ENCODE data around the gene CIAO3.
A peak's percentile ranks its signal among the peaks of the same experiment; 100 is the strongest.
"Not testable (repeated sequence)": the region's sequence is repeated elsewhere in the genome, so short reads cannot be mapped to it uniquely, and the experiment has no call there.

Gene CIAO3

DNA sequence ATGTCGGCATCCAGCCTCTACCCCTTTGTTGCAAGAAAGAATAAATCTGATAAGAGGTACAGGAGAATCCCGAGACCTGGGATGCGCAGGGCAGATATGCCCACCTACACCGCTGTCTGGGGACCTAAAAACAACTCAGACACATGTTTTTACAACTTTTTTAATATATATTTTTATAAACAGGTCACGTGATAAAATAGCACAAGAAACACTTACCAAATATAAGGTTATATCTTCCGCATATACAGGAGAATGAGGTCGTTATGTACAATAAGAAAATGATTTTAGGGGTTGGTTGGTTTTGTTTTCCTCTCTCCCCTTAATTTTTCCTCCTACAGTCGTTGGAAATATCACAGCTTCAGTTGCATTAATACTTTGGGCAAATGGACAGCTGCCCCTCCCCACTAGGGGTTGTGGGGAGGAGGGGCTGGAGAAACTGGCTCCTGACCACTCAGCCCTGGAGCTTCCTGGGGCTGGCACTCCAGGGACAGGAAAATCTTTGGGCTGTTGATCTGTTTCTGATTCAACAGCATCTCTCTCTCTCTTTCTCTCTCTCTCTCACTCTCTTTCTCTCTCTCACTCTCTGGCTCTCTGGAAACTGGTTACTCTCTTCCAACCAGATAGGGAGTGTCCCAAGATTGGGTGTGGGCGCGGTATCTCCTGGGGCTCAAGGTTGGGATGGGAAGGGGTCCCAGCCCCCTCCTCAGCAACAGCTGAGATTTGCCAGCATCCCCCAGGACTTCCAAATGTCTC, 48.3 kb downstream of the CIAO3 start:
- DNase-seq (ENCODE audit: low spot score), result no peak

DNA sequence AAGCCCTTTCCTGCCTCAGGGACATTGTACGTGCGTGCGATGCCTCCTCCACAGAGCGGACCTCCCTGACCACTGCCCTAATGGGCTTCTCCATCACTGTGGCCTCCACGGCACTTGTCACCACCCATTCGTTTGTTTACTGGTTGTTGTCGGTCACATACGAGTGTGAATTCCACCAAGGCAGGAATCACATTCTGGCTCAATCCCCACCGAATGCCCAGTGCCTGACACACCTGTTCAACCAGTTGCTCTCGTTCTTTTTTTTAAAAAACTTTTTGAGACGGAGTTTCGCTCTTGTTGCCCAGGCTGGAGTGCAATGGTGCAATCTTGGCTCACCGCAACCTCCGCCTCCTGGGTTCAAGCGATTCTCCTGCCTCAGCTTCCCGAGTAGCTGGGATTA, 49.6 kb downstream of the CIAO3 start:
- not testable (repeated sequence) for DNase-seq (ENCODE audit: low spot score)

DNA sequence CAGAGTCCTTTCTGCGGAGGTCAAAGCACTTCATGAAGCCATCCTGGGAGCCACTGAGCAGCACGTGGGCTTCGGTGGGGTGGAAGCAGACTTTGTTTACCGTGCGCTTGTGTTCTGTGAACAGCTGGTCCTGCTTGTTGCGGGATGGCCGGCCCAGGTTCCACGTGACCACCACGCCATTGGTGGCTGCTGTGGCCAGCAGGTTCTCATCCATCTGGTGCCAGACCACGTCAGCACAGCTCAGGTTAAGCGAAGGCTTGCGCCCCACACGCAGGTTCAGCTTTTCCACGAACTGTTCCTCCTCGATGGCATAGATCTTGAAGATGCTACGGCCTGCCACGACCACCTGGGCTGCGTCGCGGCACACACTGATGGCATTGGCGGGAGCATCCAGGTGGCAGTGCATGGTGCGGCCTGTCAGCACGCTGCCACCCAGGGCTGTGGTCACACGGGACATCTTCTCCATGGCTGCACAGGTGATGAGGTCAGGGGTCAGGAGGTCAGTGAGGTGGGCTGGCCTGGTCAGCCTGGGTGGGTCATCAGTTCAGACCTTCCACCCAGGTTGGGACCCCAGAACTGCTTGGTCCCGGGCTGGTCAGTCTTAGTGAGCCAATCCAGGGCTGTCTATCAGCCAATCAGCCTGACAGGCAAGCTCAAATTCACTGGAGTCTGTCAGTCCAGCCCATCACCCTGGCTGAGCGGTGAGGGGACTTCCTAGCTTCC, 51.5 kb downstream of the CIAO3 start:
- no peak for DNase-seq (ENCODE audit: low spot score)

DNA sequence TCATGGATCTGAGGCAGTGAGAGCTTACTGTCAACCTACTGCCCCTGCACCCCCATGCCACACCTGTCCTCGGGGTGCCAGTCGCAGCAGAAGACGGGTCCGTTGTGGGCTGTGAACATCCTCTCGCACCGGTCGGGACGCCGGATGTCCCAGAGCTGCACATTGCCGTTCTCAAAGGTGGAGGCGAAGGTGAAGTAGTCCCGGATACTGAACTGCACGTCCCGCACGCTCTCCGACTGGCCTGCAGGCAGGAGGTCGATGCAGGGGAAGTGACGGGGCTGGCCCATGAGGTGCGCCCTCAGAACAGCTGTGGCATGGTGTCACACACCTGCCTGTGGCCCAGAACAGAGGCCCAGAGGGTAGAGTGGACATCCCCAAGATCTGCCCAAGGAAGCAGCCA, 53.3 kb downstream of the CIAO3 start:
- no peak for DNase-seq (ENCODE audit: low spot score)

DNA sequence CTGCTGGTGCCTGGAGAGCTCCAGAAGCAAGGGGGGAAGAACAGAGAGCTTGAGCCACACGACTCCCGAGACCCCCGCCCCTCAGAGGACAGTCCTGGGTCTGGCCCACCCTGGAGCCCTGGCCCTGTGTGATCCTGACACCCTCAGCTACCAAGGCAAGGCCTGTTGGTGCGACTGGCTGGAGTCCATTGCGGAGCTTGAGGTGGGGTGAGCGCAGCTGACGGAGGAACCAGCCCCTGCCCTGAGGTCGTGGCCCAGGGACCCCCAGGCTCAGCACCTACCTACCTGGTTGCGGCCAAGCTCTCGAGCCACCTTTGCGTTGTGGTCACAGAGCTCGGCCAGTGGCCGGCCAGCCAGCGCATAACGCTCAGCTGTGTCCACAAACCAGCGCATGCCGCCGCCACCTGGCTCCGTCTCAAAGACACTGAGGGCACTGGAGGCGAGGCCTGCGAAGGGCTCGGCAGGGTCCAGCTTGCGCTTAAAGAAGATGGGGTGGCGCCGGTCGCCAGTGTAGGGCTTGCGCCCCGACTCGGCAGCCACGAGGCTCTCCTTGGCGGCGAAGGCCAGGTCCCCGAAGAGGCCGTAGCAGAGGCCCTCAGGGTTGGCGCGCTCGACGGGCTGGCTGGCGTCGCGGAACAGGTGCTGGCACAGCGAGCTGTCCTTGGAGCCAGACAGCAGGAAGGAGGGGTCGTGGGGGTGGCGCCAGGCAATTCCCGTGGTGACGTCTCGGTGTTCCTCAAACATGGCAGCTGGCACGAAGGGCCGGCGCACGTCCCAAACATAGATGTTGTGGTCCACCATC, 54.1 kb downstream of the CIAO3 start:
- DNase-seq (ENCODE audit: low spot score), result no peak

DNA sequence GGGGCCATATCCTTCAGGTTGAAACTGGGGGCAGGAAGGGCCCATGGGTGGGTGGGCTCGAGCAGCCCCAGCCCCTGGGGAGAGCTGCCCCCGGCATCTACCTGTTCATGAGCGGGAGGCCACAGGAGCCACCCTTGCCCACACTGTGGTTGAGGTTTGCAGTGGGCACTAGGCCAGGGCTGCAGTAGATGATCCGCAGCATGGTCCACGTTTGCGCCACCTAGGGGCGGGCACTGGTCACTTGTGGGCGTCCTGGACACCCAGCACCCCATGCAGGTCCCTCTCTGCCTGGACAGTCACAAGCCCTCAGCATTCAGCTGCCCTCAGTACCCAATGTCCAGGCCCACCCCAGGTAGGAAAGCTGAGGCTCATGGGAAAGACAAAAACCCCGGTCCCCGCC, 54.8 kb downstream of the CIAO3 start:
- no peak for DNase-seq (ENCODE audit: low spot score)

DNA sequence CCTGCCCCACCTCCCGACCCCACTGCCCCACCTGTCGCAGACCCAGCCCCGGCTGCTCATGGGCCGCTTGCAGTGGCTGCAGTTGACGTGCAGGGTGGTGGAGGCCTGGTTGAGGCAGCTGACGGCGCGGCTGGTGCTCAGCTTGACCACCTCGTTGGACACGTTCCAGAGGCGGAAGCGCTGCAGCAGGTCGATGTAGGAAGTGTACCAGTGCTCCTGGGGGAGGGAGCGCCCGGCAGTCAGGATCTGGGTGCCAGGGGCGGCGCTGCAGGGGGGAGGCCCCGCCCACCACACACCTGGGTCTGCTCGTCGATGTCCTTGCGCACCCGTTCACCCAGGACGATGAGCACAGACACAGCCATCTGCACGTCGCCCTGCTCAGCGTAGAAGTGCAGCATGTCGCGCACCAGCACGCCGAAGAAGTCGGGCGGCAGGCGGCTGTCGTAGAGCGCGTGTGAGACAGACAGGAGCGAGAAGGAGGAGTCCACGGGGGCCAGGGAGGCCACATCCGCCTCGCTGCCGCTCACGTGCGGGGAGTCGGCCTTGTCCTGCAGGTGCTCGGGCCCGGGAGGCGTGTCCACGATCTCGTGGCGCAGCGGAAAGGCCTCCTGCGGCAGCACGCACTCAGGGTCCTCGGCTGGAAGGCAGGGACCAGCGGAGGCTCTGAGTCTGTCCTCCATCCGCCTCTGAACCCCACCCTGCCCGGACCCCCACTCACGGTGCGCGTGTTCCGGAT, 55.7 kb downstream of the CIAO3 start:
- no peak for DNase-seq (ENCODE audit: low spot score)

DNA sequence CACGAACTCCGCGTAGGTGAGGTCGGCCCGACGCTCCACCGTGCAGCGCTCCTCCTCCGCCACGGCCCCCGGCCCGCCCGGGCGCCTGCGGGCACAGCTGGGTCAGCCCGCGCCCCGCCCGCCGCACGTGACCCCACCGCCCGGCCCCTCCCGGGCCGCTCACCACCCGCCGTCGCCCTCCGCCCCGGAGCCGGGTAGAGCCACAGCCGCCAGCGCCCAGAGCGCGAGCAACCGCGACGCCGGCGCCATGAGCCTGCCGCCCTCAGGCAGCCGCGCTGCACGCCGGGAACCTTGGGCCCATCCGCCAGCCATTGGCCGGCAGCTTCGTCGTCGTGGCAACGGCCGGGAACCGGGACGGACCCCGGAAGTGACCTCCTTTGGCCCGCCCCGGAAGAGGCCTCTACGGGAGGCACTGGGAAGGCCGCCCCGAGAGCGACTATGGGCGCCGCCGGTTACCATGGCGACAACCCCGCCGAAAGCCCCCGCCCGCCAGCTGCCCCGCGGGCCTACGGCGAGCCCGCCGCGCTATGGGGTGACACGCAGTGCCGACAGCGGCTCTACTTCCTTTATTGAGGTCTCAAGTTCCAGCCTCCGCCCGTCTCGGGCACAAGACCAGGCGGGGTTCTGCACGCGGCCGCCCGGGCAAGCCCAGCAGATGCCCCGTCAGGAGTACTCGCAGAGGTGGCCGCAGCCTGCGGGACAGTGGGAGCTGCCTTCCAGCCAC, 56.6 kb downstream of the CIAO3 start, which contains the start of gene JMJD8:
TSS of gene JMJD8 (minus strand) at position 264 of the 724 bp plus-strand sequence. CDS start at position 249, 15 bp downstream.
- peak; percentile 96 for DNase-seq (ENCODE audit: low spot score)

DNA sequence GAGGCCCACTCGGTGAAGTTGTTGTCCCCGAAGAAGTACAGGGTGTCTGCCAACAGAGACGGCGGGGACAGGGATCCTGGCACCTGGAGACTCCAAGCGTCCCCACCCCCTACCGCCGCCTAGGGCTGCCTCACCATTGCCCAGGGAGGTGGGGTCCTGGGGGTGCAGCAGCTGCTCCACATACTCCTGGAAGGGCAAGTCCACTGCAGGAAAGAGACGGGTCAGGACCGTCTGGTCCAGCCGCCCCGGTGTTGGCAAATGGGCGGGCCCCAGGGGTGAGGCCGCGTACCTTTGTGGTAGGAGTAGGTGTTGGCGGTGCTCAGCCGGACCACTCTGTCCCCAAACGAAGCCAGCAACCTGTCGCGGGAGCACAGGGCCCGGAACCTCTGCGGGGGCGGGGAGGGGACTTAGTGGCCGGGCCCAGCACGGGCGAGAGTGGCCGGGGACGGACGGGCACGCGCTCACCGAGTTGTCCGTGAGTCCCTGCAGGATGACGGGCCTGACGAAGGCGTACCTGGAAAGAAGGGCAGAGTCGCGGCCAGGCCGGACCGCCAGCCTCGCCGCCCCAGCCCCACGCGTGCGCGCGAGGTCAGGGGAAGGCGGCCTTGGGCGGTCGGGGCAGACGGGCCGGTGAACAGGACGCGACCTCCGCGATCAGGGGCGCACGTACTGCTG, 57.3 kb downstream of the CIAO3 start:
- no peak for DNase-seq (ENCODE audit: low spot score)

DNA sequence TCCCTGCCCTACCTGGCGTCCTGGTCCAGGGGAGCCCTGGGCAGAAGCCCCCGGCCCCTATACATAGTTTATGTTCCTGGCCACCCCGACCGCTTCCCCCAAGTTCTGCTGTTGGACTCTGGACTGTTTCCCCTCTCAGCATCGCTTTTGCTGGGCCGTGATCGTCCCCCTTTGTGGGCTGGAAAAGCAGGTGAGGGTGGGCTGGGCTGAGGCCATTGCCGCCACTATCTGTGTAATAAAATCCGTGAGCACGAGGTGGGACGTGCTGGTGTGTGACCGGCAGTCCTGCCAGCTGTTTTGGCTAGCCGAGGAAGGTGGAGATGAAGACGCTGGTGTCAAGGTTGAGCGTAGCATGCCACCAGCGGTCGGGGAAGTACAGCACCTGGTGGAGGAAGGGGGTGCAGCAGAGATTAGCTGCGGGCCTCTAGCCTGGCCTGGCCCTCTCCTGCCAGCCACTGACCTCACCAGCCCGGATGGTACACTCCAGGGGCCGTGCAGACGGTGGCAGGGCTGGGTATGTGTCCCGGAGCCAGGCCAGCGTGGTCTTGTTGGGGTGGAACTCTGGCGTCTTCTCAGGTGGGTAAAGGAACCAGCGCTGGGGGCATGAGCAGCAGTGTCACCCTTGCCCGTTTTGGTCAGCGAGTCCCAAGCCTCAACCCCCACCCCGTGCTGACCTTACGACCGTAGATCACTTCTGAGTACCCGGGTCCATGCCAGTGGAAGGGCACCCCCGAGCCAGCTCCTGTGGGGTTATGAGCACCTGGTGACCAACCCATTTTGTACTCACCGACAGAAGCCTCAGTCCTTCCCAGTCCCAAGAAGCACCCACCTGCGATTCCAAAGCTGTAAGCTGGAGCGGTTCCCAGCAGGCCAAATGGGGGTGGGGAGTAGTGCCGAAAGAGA, 58.1 kb downstream of the CIAO3 start:
- no peak for DNase-seq (ENCODE audit: low spot score)

DNA sequence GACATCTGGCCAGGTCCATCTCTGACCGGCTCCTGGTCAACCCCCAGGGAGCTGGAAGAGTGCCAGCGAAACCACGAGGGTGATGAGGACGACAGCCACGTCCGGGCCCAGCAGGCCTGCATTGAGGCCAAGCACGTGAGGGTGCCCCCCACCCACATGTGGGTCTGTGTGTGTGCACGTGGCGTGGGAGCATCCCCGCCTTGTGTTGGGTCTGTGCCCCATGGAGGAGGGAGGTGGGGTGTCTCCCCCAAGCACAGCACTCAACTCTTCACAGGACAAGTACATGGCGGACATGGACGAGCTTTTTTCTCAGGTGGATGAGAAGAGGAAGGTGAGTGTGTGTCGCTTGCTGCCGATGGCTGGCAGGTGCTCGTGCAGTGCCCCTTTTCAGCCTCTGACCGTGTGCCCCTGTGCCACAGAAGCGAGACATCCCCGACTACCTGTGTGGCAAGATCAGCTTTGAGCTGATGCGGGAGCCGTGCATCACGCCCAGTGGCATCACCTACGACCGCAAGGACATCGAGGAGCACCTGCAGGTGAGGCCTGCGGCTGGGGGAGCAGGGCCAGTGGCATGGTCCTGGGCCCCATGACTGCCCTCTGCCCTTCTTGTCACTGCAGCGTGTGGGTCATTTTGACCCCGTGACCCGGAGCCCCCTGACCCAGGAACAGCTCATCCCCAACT, 58.9 kb downstream of the CIAO3 start:
- DNase-seq (ENCODE audit: low spot score), result no peak

DNA sequence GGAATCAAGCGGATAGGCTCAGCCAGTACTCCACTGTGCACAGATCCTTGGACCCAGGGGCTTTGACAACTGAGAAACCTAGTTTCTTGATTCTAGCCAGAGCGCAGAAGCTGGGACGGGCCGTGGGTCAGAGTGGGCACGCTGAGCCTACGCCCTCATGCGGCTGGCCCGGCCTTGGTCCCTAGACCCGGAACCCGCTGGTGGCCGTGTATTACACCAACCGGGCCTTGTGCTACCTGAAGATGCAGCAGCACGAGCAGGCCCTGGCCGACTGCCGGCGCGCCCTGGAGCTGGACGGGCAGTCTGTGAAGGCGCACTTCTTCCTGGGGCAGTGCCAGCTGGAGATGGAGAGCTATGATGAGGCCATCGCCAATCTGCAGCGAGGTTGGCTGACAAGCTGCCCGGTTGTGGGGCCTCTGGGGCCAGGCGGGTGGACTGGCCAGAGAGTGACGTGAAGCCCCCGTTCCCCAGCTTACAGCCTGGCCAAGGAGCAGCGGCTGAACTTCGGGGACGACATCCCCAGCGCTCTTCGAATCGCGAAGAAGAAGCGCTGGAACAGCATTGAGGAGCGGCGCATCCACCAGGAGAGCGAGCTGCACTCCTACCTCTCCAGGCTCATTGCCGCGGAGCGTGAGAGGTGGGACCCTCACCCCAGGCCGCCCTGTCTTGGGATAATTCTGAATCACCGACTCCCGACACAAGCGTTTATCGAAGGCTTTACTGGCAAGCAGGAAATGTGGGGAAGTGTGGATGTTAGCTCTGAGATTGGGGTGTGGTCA, 59.6 kb downstream of the CIAO3 start:
- peak; percentile 52 for DNase-seq (ENCODE audit: low spot score)

DNA sequence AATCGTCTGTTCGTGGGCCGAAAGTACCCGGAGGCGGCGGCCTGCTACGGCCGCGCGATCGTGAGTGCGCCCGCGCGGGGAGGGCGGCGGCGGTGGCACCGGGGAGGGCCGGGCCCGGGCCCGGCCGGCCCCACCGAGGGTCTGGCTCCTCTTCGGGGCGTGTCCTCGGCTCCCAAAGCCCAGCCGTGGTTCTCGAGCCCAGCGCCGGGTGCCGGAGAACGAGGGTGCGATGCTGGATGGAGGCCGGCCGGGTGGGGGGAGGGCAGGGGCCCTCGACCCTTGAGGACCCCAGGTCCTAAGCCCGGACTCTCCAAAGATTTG, 60.2 kb downstream of the CIAO3 start:
- no peak for DNase-seq (ENCODE audit: low spot score)

DNA sequence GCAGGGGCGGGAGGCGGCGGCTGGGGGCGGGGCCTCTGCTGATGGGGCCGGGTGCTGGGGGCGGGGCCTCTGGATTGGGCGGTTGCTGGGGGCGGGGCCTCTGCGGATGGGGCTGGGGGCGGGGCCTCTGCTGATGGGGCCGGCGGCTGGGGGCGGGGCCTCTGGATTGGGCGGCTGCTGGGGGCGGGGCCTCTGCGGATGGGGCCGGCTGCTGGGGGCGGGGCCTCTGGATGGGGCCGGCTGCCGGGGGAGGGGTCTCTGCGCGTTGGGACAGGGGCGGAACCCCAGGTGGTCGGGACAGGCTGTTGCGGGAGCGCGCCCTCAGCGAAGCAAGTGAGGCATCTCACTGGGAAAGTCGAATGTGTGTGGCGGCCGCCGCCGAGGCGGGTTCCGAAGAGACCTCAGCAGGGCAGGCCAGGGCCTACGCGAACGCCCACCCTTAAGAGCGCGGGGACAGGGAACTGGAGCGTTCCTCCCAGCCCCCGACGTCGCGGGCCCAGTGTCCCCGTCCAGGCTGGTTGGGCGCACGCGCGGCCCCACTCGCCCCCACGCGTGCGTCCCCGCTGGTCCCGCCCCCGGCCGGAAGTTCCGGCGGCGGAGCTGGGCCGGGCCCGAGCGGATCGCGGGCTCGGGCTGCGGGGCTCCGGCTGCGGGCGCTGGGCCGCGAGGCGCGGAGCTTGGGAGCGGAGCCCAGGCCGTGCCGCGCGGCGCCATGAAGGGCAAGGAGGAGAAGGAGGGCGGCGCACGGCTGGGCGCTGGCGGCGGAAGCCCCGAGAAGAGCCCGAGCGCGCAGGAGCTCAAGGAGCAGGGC, 60.8 kb downstream of the CIAO3 start, which contains the start of gene STUB1:
TSS of gene STUB1 (plus strand) at position 597 of the 811 bp plus-strand sequence. CDS start at position 713, 116 bp downstream.
- peak; percentile 90 for DNase-seq (ENCODE audit: low spot score)
